Hypothalamus (tissue), 51 donors: ENCODE measurements around the gene PPA2.
"Not testable (repeated sequence)": the region's sequence is repeated elsewhere in the genome, so short reads cannot be mapped to it uniquely, and the experiment has no call there.

Source experiments
- DNase-seq, 51 donors: peaks; one replicate each; lab custom pipeline; 2025; lab: John Stamatoyannopoulos, UW

PPA2 gene

GRCh38 chr4:105473324-105474098 lies at the start of gene PPA2:
TSS of gene PPA2 (minus strand) at chr4:105474062. CDS start at chr4:105474050, 12 bp downstream.
- DNase-seq = peak; percentile 39 to 93 (median 77)

- peak in 9 of 51 donors; percentile 9 to 36 (median 16) for DNase-seq
Observed at GRCh38 chr4:105520819-105521790, 47.2 kb upstream of the PPA2 start.

GRCh38 chr4:105510245-105510644 lies 36.4 kb upstream of the PPA2 start:
- no peak for DNase-seq

GRCh38 chr4:105509714-105510113 lies 35.9 kb upstream of the PPA2 start:
- no peak for DNase-seq

- no peak for DNase-seq
Observed at GRCh38 chr4:105509291-105509690, 35.4 kb upstream of the PPA2 start.

- peak in 2 of 51 donors; percentile 2 to 3 for DNase-seq
Observed at GRCh38 chr4:105504744-105505143, 30.9 kb upstream of the PPA2 start.

GRCh38 chr4:105503484-105503883 lies 29.6 kb upstream of the PPA2 start:
- no peak for DNase-seq

- no peak for DNase-seq
Observed at GRCh38 chr4:105496899-105497298, 23.0 kb upstream of the PPA2 start.

GRCh38 chr4:105495667-105496066 lies 21.8 kb upstream of the PPA2 start:
- no peak for DNase-seq

GRCh38 chr4:105490523-105490922 lies 16.7 kb upstream of the PPA2 start:
- DNase-seq = no peak

- DNase-seq = no peak
Observed at GRCh38 chr4:105483840-105484239, 10.0 kb upstream of the PPA2 start.

- peak in 19 of 51 donors; percentile 16 to 88 (median 82) for DNase-seq
Observed at GRCh38 chr4:105474099-105474518, 247 bp upstream of the PPA2 start.

- peak in 2 of 51 donors; percentile 35 to 39 for DNase-seq
Observed at GRCh38 chr4:105472871-105473323, 965 bp downstream of the PPA2 start.

GRCh38 chr4:105471566-105472176 lies 2.2 kb downstream of the PPA2 start:
- DNase-seq = peak in 39 of 51 donors; percentile 0 to 84 (median 34)

GRCh38 chr4:105470766-105471165 lies 3.1 kb downstream of the PPA2 start:
- no peak for DNase-seq

GRCh38 chr4:105469736-105470135 lies 4.1 kb downstream of the PPA2 start:
- no peak for DNase-seq

- DNase-seq = no peak
Observed at GRCh38 chr4:105466580-105466979, 7.3 kb downstream of the PPA2 start.

GRCh38 chr4:105464563-105464962 lies 9.3 kb downstream of the PPA2 start:
- DNase-seq = not testable (repeated sequence)

GRCh38 chr4:105462576-105462975 lies 11.3 kb downstream of the PPA2 start:
- DNase-seq = no peak

GRCh38 chr4:105461621-105462382 lies 12.1 kb downstream of the PPA2 start:
- DNase-seq = no peak
